NCI-H82 treated with DMSO at 0.1 percent for 48 hours (cell line): ENCODE data around the gene HOXA5.

Source experiments
- DNase-seq: peaks from one replicate; lab custom pipeline; 2025; ENCODE audit not compliant: unreplicated experiment; lab: John Stamatoyannopoulos, UW

Gene HOXA5

GRCh38 chr7:27149842-27150567 is 6.5 kb upstream of the HOXA5 start:
- DNase-seq: no peak

GRCh38 chr7:27148756-27149641 is 5.5 kb upstream of the HOXA5 start:
- DNase-seq: no peak

- DNase-seq: no peak
Observed at GRCh38 chr7:27148031-27148755, 4.7 kb upstream of the HOXA5 start.

- DNase-seq: no peak
Observed at GRCh38 chr7:27147199-27148030, 3.9 kb upstream of the HOXA5 start, which contains the start of gene HOXA6. HOXA6 (minus strand) TSS chr7:27147774; CDS start chr7:27147749, 25 bp downstream.

GRCh38 chr7:27146491-27147198 is 3.2 kb upstream of the HOXA5 start:
- no peak for DNase-seq

- DNase-seq: no peak
Observed at GRCh38 chr7:27145914-27146412, 2.5 kb upstream of the HOXA5 start.

- DNase-seq: no peak
Observed at GRCh38 chr7:27145165-27145913, 1.9 kb upstream of the HOXA5 start.

GRCh38 chr7:27144781-27145164 is 1.3 kb upstream of the HOXA5 start:
- no peak for DNase-seq

GRCh38 chr7:27143950-27144780 is 684 bp upstream of the HOXA5 start:
- DNase-seq: no peak

- DNase-seq: no peak
Observed at GRCh38 chr7:27142580-27143022, 880 bp downstream of the HOXA5 start.

- no peak for DNase-seq
Observed at GRCh38 chr7:27141923-27142579, 1.4 kb downstream of the HOXA5 start.

- DNase-seq: no peak
Observed at GRCh38 chr7:27141137-27141922, 2.2 kb downstream of the HOXA5 start.

- DNase-seq: no peak
Observed at GRCh38 chr7:27140126-27140857, 3.2 kb downstream of the HOXA5 start.

GRCh38 chr7:27139334-27140125 is 4.0 kb downstream of the HOXA5 start:
- no peak for DNase-seq

GRCh38 chr7:27138985-27139333 is 4.5 kb downstream of the HOXA5 start:
- no peak for DNase-seq
